H7 (cell line): ENCODE measurements around the gene NDUFS6. TPM values are rescaled to one million over a fixed set of nuclear protein-coding genes. Genes with fewer than 3 reads are reported as not detected.
"Not testable (repeated sequence)": the region's sequence is repeated elsewhere in the genome, so short reads cannot be mapped to it uniquely, and the experiment has no call there.

Source experiments
- DNase-seq: peaks from one replicate; pipeline ENCODE4 v3.0.0; 2012
- H3K27me3 ChIP-seq: 2 replicates; pipeline ENCODE4 v1.6.0; 2011; ENCODE audit warnings: mild to moderate bottlenecking, low read length; ENCODE audit not compliant: control insufficient read depth, insufficient read depth
- H3K36me3 ChIP-seq: replicated peaks from 2 replicates; pipeline ENCODE4 v1.5.1; 2011; ENCODE audit warnings: low read length; ENCODE audit not compliant: control insufficient read depth, insufficient read depth
- H3K4me3 ChIP-seq: 2 replicates; pipeline ENCODE4 v1.5.1; 2011; ENCODE audit warnings: low read depth, mild to moderate bottlenecking, control low read depth, low read length, moderate library complexity; ENCODE audit not compliant: insufficient read depth
- total RNA-seq: library from RNA; depleted of rRNA; stranded (reverse); fragments of >200 nt; shearing (Covaris generic); gene quantifications from 2 replicates; pipeline ENCODE4 v1.2.3, GENCODE V29; 2014

NDUFS6 gene
- total RNA-seq, 1 experiment from 2014 or later: 51.9 TPM

DNA sequence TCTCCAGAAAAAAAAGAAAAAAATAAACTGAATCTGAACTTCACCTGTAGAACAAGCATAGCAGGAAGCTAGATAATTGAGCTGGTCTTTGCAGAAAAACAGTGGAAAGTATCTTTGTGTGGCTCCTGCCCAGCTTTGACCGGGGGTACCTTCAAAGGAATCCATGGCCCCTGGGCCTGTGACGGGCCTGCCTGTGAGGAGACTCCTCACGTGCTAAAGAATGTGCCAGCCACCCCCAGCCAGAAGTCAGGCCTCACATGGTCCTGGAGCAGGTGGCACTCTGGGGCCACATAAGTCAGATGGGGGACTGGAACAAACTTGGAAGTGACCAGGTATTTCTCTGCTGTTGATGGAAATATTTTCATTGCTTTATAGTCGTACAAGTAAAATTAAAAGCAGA lies 4.1 kb downstream of the NDUFS6 start:
- DNase-seq: no peak
- Histone ChIP-seq H3K4me3 (no peak overlapping the region), H3K36me3 (peaks cover 29% of the 10 kb centered on the region), H3K27me3 (no peaks in the 10 kb centered on the region)

DNA sequence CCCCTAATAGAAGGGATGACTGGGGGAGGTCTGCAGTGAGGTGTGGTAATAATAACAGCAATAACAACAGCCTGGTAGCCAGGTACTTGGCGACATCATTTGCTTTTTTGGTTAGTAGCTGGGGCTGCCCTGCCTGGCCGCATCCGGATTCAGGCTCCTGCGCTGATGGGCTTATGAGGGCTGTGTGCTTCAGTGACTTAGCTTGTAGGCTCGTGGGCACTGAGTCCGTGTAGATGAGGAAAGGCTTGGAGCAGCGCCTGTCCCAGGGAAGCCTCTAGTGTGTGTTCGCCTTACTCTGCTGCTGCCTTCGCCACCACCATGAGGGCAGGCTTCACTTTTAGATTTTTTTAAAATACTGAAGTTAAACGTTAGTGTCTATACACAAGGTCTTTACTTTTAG lies 4.5 kb downstream of the NDUFS6 start:
- H3K4me3 ChIP-seq: no peak overlapping the region
- H3K36me3 ChIP-seq: peaks cover 31% of the 10 kb centered on the region
- no peak for DNase-seq
- no peaks in the 10 kb centered on the region for H3K27me3 ChIP-seq

DNA sequence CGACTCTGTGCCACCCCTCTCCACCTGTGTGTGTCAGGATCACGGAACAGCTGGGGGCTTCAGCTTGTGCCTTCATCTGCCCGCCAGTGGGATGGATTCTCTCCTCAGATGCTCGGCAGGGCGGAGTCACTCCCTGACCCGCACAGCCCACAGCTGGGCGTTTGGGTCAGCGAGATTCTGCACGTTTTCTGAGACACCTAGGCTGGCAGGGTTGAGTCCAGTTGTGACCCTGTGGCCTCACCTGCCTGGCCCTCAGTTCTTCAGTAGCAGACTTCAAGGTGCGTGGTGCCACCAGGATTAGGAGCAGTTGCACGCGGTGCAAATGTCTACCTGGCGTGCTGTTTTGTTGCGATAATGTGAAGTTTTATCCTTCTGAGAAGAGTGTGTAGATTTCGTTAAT lies 5.0 kb downstream of the NDUFS6 start:
- DNase-seq: no peak
- Histone ChIP-seq H3K4me3 (no peak overlapping the region), H3K27me3 (no peaks in the 10 kb centered on the region), H3K36me3 (peaks cover 31% of the 10 kb centered on the region)

DNA sequence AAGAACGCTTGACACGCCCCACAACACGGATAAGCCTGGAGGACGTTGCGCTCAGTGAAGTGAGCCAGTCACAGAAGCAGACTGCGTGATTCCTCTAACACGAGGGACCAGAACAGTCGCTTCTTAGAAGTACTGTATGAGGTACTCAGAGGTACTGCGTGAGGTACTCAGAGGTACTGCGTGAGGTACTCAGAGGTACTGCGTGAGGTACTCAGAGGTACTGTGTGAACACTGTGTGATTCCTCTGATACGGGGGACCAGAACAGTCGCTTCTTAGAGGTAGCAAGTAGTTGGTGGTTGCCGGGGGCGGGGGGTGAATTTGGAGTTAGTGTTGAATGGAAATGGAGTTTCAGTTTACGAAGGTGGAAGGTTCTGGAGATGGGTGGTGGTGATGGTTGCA lies 5.8 kb downstream of the NDUFS6 start:
- H3K27me3 ChIP-seq: no peaks in the 10 kb centered on the region
- H3K36me3 ChIP-seq: peaks cover 36% of the 10 kb centered on the region
- no peak overlapping the region for H3K4me3 ChIP-seq
- no peak for DNase-seq

DNA sequence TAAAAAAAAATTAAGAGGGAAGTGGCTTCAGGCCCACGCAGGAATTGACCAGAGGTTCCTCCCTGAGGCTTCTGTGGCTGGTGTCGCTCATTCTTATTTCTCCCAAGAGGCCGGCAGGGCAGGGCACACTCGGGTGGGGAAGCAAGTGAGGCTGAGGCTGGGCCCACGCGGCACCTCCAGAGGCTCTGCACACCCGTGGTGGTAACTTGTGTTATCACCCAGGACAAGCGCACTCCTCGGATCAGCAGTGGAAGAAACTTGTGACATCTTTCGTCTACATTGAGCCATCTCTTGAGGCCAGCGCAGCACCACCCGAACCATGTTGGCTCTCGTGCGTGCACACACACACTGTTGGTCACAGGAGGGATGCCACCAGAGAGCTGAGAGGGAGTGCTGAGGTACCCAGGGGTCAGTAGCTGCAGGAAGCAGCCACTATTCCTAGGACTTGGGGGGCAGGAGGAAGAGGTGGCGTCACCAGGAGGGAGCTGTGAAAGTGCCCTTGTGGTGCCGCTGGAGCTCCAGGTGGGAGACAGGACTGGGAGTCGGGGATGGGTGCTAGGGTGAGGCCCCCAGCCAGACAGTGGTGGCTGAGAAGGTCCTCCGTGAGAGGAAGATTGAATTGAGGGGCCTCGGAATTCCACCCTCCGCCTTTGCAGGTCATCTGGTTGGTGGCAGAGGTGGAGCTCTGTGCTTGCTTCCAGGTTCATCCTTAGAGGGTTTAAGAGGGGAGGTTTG lies 6.4 kb downstream of the NDUFS6 start:
- peaks cover 39% of the 10 kb centered on the region for H3K36me3 ChIP-seq
- no peak overlapping the region for H3K4me3 ChIP-seq
- H3K27me3 ChIP-seq: no peaks in the 10 kb centered on the region
- DNase-seq: no peak

DNA sequence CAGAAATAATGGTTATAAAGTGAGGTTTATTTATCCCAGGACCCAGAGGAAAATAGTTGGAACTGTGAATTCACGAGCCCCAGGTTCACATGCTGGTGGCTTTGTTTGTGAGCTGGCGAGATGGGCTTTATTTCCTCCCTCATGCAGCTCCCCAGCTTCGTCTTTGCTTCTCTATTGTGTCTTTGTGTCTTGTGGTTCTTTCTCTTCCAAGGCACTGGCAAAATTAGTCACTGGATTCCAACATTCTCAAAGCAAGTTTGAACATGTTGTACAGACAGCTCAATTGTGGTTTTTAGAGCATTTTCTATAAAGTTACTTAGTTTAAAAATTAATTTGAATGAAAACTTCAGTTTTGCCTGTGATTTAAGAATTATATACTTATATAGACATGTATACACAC lies 7.2 kb downstream of the NDUFS6 start:
- Histone ChIP-seq H3K27me3 (no peaks in the 10 kb centered on the region), H3K36me3 (peaks cover 39% of the 10 kb centered on the region), H3K4me3 (no peak overlapping the region)
- DNase-seq: no peak

DNA sequence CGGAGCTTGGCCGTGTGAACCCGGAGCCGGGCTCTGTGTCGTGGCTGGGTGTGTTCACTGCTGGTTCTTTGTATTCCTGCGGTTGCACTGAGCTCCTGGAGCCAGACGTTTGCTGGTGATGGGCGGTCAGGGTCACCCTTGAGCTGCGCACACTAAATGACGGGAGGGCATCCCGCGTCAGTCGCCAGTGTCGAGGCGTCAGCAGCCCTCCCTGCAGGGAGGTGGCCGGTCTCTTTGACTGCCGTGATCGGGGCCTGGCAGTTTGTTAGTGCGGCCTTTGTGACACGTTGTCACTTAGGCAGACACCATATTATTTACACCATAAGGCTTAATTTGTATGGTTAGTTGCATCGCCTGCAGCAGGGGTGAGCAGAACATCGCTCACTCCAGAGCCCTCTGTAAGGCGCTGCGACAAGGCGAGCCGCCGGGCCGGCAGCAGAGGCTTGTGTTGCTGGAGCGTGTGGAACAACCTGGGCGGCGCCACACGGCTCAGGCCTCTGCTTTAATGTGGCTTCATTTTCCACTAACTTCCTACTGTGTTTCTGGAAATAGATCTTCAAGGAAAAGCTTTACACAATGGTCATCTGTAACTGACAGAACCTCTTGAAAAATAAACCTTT lies 8.3 kb downstream of the NDUFS6 start:
- Histone ChIP-seq H3K27me3 (no peaks in the 10 kb centered on the region), H3K4me3 (no peak overlapping the region), H3K36me3 (peaks cover 36% of the 10 kb centered on the region)
- no peak for DNase-seq

DNA sequence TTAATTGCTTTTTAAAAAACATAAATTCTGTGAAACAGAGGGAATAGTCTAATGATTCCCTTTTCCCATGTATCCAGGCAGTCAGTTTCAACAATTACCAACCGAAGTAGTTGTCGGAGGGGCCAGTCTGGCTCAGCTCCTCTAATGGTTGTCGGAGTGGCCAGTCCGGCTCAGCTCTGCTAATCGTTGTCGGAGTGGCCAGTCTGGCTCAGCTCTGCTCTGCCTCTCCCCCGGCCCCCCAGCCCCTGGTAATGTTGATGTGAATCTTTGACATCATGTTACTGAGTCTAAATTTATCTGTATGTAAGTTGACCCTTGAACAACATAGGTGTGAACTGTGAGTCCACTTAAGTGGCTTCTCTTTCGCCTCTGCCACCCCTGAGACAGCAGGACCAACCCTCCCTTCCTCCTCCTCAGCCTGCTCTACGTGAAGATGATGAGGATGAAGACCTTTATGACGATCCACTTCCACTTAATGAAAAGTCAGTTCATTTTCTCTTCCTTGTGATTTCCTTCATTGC lies 9.4 kb downstream of the NDUFS6 start:
- no peak overlapping the region for H3K4me3 ChIP-seq
- H3K36me3 ChIP-seq: peaks cover 28% of the 10 kb centered on the region
- no peak for DNase-seq
- no peaks in the 10 kb centered on the region for H3K27me3 ChIP-seq

DNA sequence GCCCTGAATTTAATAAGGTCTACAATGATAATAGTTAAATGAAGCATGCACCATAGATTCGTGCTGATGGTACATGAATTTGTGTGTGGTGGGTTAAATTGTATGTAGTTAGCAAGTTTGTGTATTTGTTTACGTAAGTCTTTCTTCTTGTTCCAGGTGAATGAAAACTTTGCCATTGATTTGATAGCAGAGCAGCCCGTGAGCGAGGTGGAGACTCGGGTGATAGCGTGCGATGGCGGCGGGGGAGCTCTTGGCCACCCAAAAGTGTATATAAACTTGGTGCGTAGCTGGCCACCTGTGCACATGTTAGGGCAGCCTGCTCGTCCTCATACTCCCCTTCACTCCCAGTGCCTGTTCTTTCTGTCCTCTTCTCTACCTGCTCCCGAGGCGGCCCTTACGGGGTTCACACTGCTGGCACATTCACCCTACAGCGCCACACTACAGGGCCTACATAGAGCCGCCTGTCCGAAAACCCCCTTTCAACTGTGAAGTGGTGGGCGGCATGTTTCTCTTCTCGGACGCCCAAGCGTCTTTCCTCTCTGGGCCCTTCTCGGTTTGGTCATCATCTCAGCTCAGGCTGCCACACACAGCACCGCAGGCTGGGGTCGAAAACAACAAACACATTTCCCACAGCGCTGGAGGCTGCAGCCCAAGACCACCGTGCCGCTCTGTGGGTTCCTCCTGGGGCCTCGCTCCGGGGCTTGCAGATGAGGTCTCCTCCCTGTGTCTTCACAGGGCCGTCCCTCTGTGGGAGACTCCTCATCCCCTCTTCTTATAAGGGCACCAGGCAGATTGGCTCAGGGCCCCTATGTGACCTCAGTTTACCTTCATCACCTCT lies 13.2 kb downstream of the NDUFS6 start:
- no peak for DNase-seq
- Histone ChIP-seq H3K36me3 (peaks cover 26% of the 10 kb centered on the region), H3K27me3 (no peaks in the 10 kb centered on the region), H3K4me3 (no peak overlapping the region)

DNA sequence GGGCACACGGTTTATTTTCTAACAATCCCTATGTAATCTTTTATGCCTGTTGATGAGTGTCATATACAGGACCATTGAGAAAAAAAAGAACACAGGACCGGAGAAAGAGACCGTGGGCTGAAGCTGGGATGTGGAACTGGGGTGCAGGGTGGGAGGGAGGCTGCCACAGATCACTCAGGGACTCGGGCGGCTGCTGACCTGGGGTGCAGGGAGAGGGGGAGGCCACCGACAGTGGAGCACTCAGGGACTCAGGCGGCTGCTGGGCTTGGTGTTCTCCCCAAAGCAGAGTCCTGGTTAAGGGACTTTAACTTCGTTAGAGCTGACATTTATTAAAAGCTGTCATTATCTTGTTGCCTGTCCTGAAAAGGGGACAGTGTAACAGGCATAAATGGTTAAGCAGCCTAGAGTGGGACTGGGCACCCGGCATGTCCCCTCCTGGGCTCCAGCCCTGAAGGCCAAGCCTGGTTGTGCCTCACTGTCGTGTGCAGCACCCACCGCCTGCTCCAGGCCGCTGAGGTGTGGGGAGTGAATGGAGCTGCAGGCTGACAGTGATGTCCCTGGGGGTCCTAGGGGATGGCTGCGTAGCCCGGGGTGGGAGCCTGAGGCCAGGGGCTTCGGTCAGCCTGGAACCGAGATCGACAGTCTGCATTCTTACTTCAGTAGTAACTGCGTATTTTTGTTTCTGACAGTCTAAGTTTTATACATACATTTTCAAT lies 14.0 kb downstream of the NDUFS6 start:
- peaks cover 27% of the 10 kb centered on the region for H3K36me3 ChIP-seq
- H3K27me3 ChIP-seq: no peaks in the 10 kb centered on the region
- H3K4me3 ChIP-seq: no peak overlapping the region
- no peak for DNase-seq

DNA sequence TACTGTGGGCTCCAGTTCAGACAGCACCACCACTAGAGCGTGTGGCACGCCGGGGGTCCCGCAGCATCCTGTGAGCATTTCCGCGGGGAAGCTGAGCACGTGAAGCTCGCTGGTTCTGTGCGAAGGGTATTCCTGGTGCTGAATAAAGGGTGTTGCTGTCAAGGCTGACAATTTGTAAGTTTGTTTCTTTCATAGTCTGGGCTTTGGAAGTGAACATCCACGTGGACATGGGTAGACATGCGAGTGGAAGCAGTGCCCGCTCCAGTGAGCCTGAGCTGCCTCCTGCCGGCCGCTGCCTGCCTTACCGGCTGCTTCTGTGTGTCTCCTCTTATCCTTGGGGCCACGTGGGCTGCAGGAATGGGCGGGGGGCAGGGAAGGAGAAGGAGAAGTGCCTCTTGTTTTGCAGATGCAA lies 14.7 kb downstream of the NDUFS6 start:
- no peak for DNase-seq

DNA sequence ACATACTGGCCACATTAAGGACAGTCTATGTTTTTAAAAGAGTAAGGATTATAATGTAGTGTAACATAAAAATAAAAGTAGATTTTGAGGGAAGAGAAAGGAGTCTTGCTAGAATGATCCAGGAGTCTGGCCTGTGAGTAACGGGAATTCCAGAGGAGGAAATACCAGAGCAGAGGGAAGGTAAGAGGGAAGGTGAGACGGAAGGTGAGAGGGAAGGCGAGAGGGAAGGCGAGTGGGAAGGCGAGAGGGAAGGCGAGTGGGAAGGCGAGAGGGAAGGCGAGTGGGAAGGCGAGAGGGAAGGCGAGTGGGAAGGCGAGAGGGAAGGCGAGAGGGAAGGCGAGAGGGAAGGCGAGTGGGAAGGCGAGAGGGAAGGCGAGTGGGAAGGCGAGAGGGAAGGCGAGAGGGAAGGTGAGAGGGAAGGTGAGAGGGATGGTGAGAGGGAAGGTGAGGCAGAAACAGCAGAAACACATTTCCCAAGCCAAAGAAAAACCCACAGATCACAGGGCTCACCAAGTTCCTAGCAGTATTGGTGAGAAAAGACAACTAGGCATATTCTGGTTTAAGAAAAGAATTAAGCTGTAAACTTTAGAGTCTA lies 15.4 kb downstream of the NDUFS6 start:
- not testable (repeated sequence) for H3K27me3 ChIP-seq, DNase-seq, H3K4me3 ChIP-seq
- peaks cover 23% of the 10 kb centered on the region for H3K36me3 ChIP-seq

More for the DNA sequence above, 14.7 kb downstream of the NDUFS6 start:
- peaks cover 25% of the 10 kb centered on the region for H3K36me3 ChIP-seq
- H3K4me3 ChIP-seq: no peak overlapping the region
- H3K27me3 ChIP-seq: no peaks in the 10 kb centered on the region

DNA sequence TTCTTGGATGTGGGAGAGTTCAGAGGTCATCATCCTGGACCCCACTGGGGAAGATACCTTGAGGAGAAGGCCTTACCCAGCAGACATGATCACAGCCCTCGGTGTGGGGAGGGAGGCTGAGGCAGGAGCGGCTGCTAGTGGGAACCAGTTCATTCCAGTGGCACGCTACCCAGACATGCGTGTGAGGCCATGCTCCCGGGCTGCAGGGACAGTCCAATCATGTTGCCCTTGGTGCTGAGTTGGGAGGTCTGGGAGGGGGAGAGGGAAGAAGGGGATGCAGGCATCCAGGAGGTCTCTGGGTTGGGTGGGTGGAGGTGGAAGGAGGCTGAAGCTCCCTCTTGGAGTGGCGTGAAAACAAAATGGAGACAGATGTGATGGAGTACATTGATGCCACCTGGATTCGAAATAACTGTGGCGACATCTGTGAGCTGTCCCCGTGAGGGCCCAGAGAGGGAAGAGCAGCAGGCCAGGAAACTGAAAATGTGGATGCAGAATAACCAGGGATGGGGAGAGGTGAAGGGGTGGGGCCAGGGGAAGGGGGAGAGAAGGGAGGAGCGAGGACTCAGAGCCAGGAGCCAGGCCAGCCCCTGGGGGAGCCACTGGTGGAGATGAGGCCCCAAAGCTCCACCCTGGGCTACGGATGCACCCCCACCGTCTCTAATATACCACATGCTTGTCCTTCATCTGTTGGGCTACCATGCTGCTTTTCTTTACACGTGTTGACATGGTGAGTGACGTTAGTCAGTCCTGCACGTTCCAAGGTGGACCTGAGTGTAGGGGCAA lies 16.2 kb downstream of the NDUFS6 start:
- Histone ChIP-seq H3K36me3 (peaks cover 17% of the 10 kb centered on the region), H3K4me3 (no peak overlapping the region), H3K27me3 (no peaks in the 10 kb centered on the region)
- DNase-seq: no peak
